H9 (cell line): ENCODE data around the gene THEMIS. TPM values are rescaled to one million over a fixed set of nuclear protein-coding genes. Genes with fewer than 3 reads are reported as not detected.

Experiments used
- DNase-seq: peaks from one replicate; pipeline ENCODE4 v3.0.0-alpha.2; 2017
- H2AFZ ChIP-seq: one replicate; pipeline ENCODE4 v1.6.1; 2013; ENCODE audit warnings: mild to moderate bottlenecking, low read length, control low read depth, moderate library complexity
- H2AK5ac ChIP-seq: 2 replicates; pipeline ENCODE4 v1.6.1; 2013; ENCODE audit warnings: low read length, control low read depth, mixed read lengths; ENCODE audit not compliant: insufficient read length
- H2BK120ac ChIP-seq: one replicate; pipeline ENCODE4 v1.6.1; 2013; ENCODE audit warnings: low read depth, mild to moderate bottlenecking, low read length, control low read depth, inconsistent platforms; ENCODE audit not compliant: poor library complexity, severe bottlenecking
- H2BK12ac ChIP-seq: 2 replicates; pipeline ENCODE4 v1.6.1; 2013; ENCODE audit warnings: low read length, control low read depth, mixed read lengths, low read depth; ENCODE audit not compliant: insufficient read length
- H2BK15ac ChIP-seq: 2 replicates; pipeline ENCODE4 v1.6.1; 2013; ENCODE audit warnings: low read depth, low read length, control low read depth
- H2BK20ac ChIP-seq: one replicate; pipeline ENCODE4 v1.6.1; 2013; ENCODE audit warnings: low read depth, mild to moderate bottlenecking, low read length, control low read depth, inconsistent platforms; ENCODE audit not compliant: poor library complexity, severe bottlenecking
- H2BK5ac ChIP-seq: 2 replicates; pipeline ENCODE4 v1.6.1; 2013; ENCODE audit warnings: low read length, control low read depth, mixed read lengths; ENCODE audit not compliant: insufficient read length
- H3K14ac ChIP-seq: 2 replicates; pipeline ENCODE4 v1.6.1; 2013; ENCODE audit warnings: low read length, control low read depth; ENCODE audit not compliant: insufficient read depth
- H3K18ac ChIP-seq: 2 replicates; pipeline ENCODE4 v1.6.1; 2013; ENCODE audit warnings: low read depth, mild to moderate bottlenecking, mixed read lengths, low read length, control low read depth; ENCODE audit not compliant: insufficient read length
- H3K23ac ChIP-seq: 2 replicates; pipeline ENCODE4 v1.6.1; 2013; ENCODE audit warnings: low read length, control low read depth, mixed read lengths, low read depth; ENCODE audit not compliant: insufficient read length
- H3K23me2 ChIP-seq: 2 replicates; pipeline ENCODE4 v1.6.1; 2013; ENCODE audit warnings: low read depth, mild to moderate bottlenecking, mixed read lengths, low read length, control low read depth; ENCODE audit not compliant: insufficient read length, poor library complexity, severe bottlenecking
- H3K27ac ChIP-seq: 2 replicates; pipeline ENCODE4 v1.5.1; 2013; ENCODE audit warnings: low read length, control low read depth, mixed read lengths, low read depth; ENCODE audit not compliant: insufficient read length
- H3K27me3 ChIP-seq: 2 replicates; pipeline ENCODE4 v1.6.1; 2013; ENCODE audit warnings: low read length, control low read depth, inconsistent platforms; ENCODE audit not compliant: insufficient read depth
- H3K4ac ChIP-seq: 2 replicates; pipeline ENCODE4 v1.6.1; 2013; ENCODE audit warnings: low read depth, mild to moderate bottlenecking, control low read depth, inconsistent platforms, low read length, moderate library complexity
- H3K4me1 ChIP-seq: 2 replicates; pipeline ENCODE4 v1.6.1; 2013; ENCODE audit warnings: low read length, control low read depth, inconsistent platforms; ENCODE audit not compliant: insufficient read depth
- H3K4me2 ChIP-seq: 2 replicates; pipeline ENCODE4 v1.6.1; 2013; ENCODE audit warnings: low read length, control low read depth, mixed read lengths; ENCODE audit not compliant: insufficient read length, insufficient read depth
- H3K56ac ChIP-seq: 2 replicates; pipeline ENCODE4 v1.6.1; 2013; ENCODE audit warnings: low read depth, mild to moderate bottlenecking, mixed read lengths, low read length, control low read depth; ENCODE audit not compliant: insufficient read length
- H3K79me1 ChIP-seq: 2 replicates; pipeline ENCODE4 v1.6.1; 2013; ENCODE audit warnings: low read depth, mild to moderate bottlenecking, moderate library complexity, low read length, control low read depth, inconsistent platforms; ENCODE audit not compliant: insufficient read depth, poor library complexity, severe bottlenecking
- H3K79me2 ChIP-seq: 2 replicates; pipeline ENCODE4 v1.6.1; 2013; ENCODE audit warnings: low read length, control low read depth, inconsistent platforms; ENCODE audit not compliant: insufficient read depth
- H3K9ac ChIP-seq: 2 replicates; pipeline ENCODE4 v1.6.1; 2013; ENCODE audit warnings: low read length, control low read depth, mixed read lengths; ENCODE audit not compliant: insufficient read length; ENCODE audit errors: extremely low read depth
- H3K9me3 ChIP-seq: one replicate; pipeline ENCODE4 v1.6.1; 2013; ENCODE audit warnings: low read depth, low read length, inconsistent platforms; ENCODE audit not compliant: control insufficient read depth
- H3T11ph ChIP-seq: one replicate; pipeline ENCODE4 v1.6.1; 2013; ENCODE audit warnings: mild to moderate bottlenecking, low read length, control low read depth, inconsistent platforms
- H4K20me1 ChIP-seq: one replicate; pipeline ENCODE4 v1.6.1; 2013; ENCODE audit not compliant: control insufficient read depth, insufficient read length, insufficient read depth
- H4K5ac ChIP-seq: 2 replicates; pipeline ENCODE4 v1.6.1; 2013; ENCODE audit warnings: low read depth, mild to moderate bottlenecking, mixed read lengths, low read length, control low read depth; ENCODE audit not compliant: insufficient read length
- H4K8ac ChIP-seq: replicated peaks from 2 replicates; pipeline ENCODE4 v1.6.1; 2013; ENCODE audit warnings: low read length, control low read depth, mixed read lengths, low read depth; ENCODE audit not compliant: insufficient read length
- H4K91ac ChIP-seq: 2 replicates; pipeline ENCODE4 v1.6.1; 2013; ENCODE audit warnings: low read depth, mild to moderate bottlenecking, moderate library complexity, mixed read lengths, low read length, control low read depth; ENCODE audit not compliant: insufficient read length
- H3K27ac Mint-ChIP-seq, 3 experiments: 2 replicates in 2 of 3; 3 replicates in 1 of 3; pipeline ENCODE4 v1.8.0; 2020 to 2021; ENCODE audit warnings: mixed read lengths in 3 of 3, mild to moderate bottlenecking in 1 of 3, moderate library complexity in 1 of 3
- H3K27me3 Mint-ChIP-seq: 2 replicates; pipeline ENCODE4 v1.8.0; 2021; ENCODE audit warnings: low read depth, mild to moderate bottlenecking, moderate library complexity, mixed read lengths
- H3K36me3 Mint-ChIP-seq, 3 experiments: 2 replicates in 2 of 3; 3 replicates in 1 of 3; pipeline ENCODE4 v1.8.0; 2020 to 2021; ENCODE audit warnings: low read depth in 3 of 3, mixed read lengths in 3 of 3; ENCODE audit not compliant: insufficient read depth in 1 of 3
- H3K4me1 Mint-ChIP-seq, 2 experiments: 2 replicates each; pipeline ENCODE4 v1.8.0; 2020; ENCODE audit warnings: mixed read lengths in 2 of 2
- H3K4me3 Mint-ChIP-seq, 2 experiments: 2 replicates in 1 of 2; 3 replicates in 1 of 2; pipeline ENCODE4 v1.8.0; 2020 to 2021; ENCODE audit warnings: mild to moderate bottlenecking in 2 of 2, mixed read lengths in 2 of 2, moderate library complexity in 1 of 2
- H3K9me3 Mint-ChIP-seq, 2 experiments: 2 replicates in 1 of 2; 3 replicates in 1 of 2; pipeline ENCODE4 v1.8.0; 2020; ENCODE audit warnings: mild to moderate bottlenecking in 2 of 2, mixed read lengths in 2 of 2, moderate library complexity in 1 of 2
- WGBS: extraction: QIAGEN DNeasy Blood & Tissue Kit; methylation state at CpG from one replicate; pipeline ENCODE4 v1.1.7; 2013; ENCODE audit warnings: missing lambda C conversion rate, low lambda C conversion rate, mixed read lengths; ENCODE audit not compliant: insufficient read length; ENCODE audit errors: extremely low coverage; 5-methylcytosine and 5-hydroxymethylcytosine counted together
- total RNA-seq: library from RNA; stranded (reverse); gene quantifications from 2 replicates; pipeline ENCODE4 v1.2.1, GENCODE V29; 2021
- TF ChIP-seq, protein P1 (sequence below): fragments of 200-600 bp; sonication (generic); conservative IDR thresholded peaks from 3 replicates; pipeline ENCODE4 v1.8.0; 2021; ENCODE audit warnings: antibody characterized with exemption, mild to moderate bottlenecking

THEMIS gene
- total RNA-seq, 1 experiment from 2014 or later: not detected

DNA sequence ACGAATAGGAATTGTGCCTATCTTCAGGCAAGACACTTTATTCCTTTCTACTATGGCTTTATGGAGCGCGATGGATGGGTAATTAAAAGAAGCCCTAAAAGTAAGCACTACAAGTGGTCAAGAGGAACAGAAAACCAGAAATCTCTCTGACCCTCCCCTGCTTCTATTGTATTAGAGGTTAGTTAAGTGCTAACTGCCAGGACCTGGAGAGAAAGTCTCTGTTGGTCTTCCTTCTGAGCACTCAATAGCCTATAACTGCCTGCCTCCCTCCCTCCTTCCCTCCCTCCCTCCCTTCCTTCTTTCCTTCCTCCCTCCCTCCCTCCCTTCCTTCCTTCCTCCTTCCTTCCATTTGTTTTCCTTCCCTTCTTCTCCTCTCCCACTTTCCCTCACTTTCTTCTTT lies 190.2 kb downstream of the THEMIS start:
- H2BK12ac ChIP-seq: no peak overlapping the region
- H2AK5ac ChIP-seq: no peak overlapping the region
- DNase-seq: no peak
- H2BK20ac ChIP-seq: no peak overlapping the region
- H3K79me1 ChIP-seq: no peaks in the 10 kb centered on the region
- no peaks in the 10 kb centered on the region for H3K23me2 ChIP-seq
- H3K14ac ChIP-seq: no peak overlapping the region
- H2BK5ac ChIP-seq: no peak overlapping the region
- no peak overlapping the region for H3K4ac ChIP-seq
- H3T11ph ChIP-seq: no peak overlapping the region
- H3K9me3 ChIP-seq: no peaks in the 10 kb centered on the region
- no peak overlapping the region for H4K91ac ChIP-seq
- no peak overlapping the region for H3K4me2 ChIP-seq
- no peaks in the 10 kb centered on the region; the same call in 1 of the 2 replicates for H3K4me1 ChIP-seq
- H3K27me3 ChIP-seq: no peaks in the 10 kb centered on the region
- no peaks in the 10 kb centered on the region for H3K9me3 Mint-ChIP-seq
- H2BK15ac ChIP-seq: no peak overlapping the region
- no peak overlapping the region for H2BK120ac ChIP-seq
- TF ChIP-seq, protein P1, sequence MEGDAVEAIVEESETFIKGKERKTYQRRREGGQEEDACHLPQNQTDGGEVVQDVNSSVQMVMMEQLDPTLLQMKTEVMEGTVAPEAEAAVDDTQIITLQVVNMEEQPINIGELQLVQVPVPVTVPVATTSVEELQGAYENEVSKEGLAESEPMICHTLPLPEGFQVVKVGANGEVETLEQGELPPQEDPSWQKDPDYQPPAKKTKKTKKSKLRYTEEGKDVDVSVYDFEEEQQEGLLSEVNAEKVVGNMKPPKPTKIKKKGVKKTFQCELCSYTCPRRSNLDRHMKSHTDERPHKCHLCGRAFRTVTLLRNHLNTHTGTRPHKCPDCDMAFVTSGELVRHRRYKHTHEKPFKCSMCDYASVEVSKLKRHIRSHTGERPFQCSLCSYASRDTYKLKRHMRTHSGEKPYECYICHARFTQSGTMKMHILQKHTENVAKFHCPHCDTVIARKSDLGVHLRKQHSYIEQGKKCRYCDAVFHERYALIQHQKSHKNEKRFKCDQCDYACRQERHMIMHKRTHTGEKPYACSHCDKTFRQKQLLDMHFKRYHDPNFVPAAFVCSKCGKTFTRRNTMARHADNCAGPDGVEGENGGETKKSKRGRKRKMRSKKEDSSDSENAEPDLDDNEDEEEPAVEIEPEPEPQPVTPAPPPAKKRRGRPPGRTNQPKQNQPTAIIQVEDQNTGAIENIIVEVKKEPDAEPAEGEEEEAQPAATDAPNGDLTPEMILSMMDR: no peak
- no peaks in the 10 kb centered on the region for H4K20me1 ChIP-seq
- H4K8ac ChIP-seq: no peak overlapping the region
- H3K56ac ChIP-seq: no peak overlapping the region
- H3K18ac ChIP-seq: no peak overlapping the region
- no peak overlapping the region for H2AFZ ChIP-seq
- H3K4me1 Mint-ChIP-seq: no peaks in the 10 kb centered on the region
- no peak overlapping the region; a peak in 2 of 7 replicates for H3K27ac Mint-ChIP-seq
- H3K79me2 ChIP-seq: no peaks in the 10 kb centered on the region
- no peak overlapping the region for H3K27ac ChIP-seq
- no peak overlapping the region for H4K5ac ChIP-seq
- no peak overlapping the region for H3K9ac ChIP-seq
- no peak overlapping the region for H3K4me3 Mint-ChIP-seq
- H3K36me3 Mint-ChIP-seq: no peaks in the 10 kb centered on the region
- no CpG with 5 or more reads among the region's 3 CpGs for WGBS
- peaks cover 2% of the 10 kb centered on the region; the same call in 1 of the 2 replicates for H3K27me3 Mint-ChIP-seq
- no peak overlapping the region for H3K23ac ChIP-seq
